ENCODE data around the gene GLYATL3.

DNA sequence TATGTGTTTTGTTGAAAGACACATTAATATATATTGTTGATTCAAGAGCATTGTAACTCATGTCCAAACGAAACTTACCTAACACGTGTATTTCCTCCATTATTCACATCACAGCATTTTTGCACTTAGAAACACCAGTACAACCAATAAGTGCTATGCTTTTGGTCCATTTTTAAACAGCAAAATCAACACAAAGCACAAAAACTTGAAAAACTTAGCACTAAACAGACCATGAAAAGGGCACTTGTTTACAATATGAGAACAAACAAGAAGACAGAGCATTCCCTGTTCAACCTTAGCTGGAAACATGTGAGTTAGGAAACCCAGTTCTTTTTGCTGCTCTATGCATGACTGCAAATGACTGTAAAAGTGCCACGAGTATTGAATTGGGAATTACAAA is 9.6 kb downstream of the GLYATL3 start:
- no peak for TF ChIP-seq POLR2A (IDR thresholded peaks at IDR 0.05; ENCODE audit: low read length)
- TF ChIP-seq GATA1 (IDR thresholded peaks at IDR 0.05; ENCODE audit: low read depth, low read length), result no peak

Data from erythroblast (primary cell).